Tibial artery (tissue), 4 donors: ENCODE measurements around the gene C11orf71.

ENCODE experiments used
- DNase-seq, 2 donors: peaks; one replicate each; pipeline ENCODE4 v3.0.0-alpha.2; 2019
- H3K27ac ChIP-seq, 2 donors: fragments of 200-600 bp; sonication (generic) in 1 of 2; 1 replicate in 1 of 2; 2 replicates in 1 of 2; pipeline ENCODE4 v1.5.1; 2018 to 2019; ENCODE audit warnings: mild to moderate bottlenecking in 1 of 2
- H3K27me3 ChIP-seq, 2 donors: fragments of 200-600 bp; sonication (generic) in 1 of 2; one replicate each; pipeline versions ENCODE4 v1.5.1 to v1.6.0; 2016 to 2019
- H3K36me3 ChIP-seq, 3 donors: fragments of 200-600 bp; sonication (generic) in 2 of 3; one replicate each; pipeline ENCODE4 v1.5.1; 2016 to 2019; ENCODE audit warnings: mild to moderate bottlenecking in 2 of 3
- H3K4me1 ChIP-seq, 4 donors: fragments of 200-600 bp; sonication (generic) in 2 of 4; 1 replicate in 3 of 4; 2 replicates in 1 of 4; pipeline ENCODE4 v1.5.1; 2016 to 2019
- H3K4me3 ChIP-seq, 2 donors: fragments of 200-600 bp; sonication (generic) in 1 of 2; 1 replicate in 1 of 2; 2 replicates in 1 of 2; pipeline ENCODE4 v1.5.1; 2018 to 2019; ENCODE audit warnings: mild to moderate bottlenecking in 2 of 2
- H3K9me3 ChIP-seq, 3 donors: fragments of 200-600 bp; sonication (generic) in 1 of 3; one replicate each; pipeline ENCODE4 v1.5.1; 2016 to 2019
- CTCF ChIP-seq, 2 experiments: fragments of 200-600 bp in 1 of 2; fragments of 450-650 bp in 1 of 2; IDR thresholded peaks; one replicate each; pipeline ENCODE4 v1.5.1; 2017 to 2019; ENCODE audit warnings: antibody characterized with exemption in 2 of 2, mild to moderate bottlenecking in 1 of 2, moderate library complexity in 1 of 2
- intact Hi-C: fragments of 100-400 bp; cut with DNase I; formaldehyde crosslinking; loops from one replicate; pipeline ENCODE4 v1.15.0; 2023; ENCODE audit warnings: low total_unique reads

Gene C11orf71

GRCh38 chr11:114398303-114398920 lies 1.9 kb downstream of the C11orf71 start:
- no peaks in the 10 kb centered on the region for H3K36me3 ChIP-seq
- intact Hi-C loops: no loop called here
- no peak overlapping the region for H3K4me3 ChIP-seq
- H3K27me3 ChIP-seq: no peaks in the 10 kb centered on the region
- H3K4me1 ChIP-seq: peaks cover 0 to 32% (median 12%) of the 10 kb centered on the region in 4 donors
- DNase-seq: no peak
- TF ChIP-seq CTCF (IDR thresholded peaks at IDR 0.05): no peak
- no peaks in the 10 kb centered on the region for H3K9me3 ChIP-seq
- peak overlapping the region in 1 of 2 donors; percentile 98 for H3K27ac ChIP-seq

GRCh38 chr11:114397349-114397982 lies 2.8 kb downstream of the C11orf71 start:
- H3K27ac ChIP-seq: no peak overlapping the region
- TF ChIP-seq CTCF (IDR thresholded peaks at IDR 0.05): no peak
- H3K4me1 ChIP-seq: peaks cover 0 to 22% (median 8%) of the 10 kb centered on the region in 4 donors
- no peaks in the 10 kb centered on the region for H3K27me3 ChIP-seq
- H3K9me3 ChIP-seq: no peaks in the 10 kb centered on the region
- no peak for DNase-seq
- no peaks in the 10 kb centered on the region for H3K36me3 ChIP-seq
- no peak overlapping the region for H3K4me3 ChIP-seq
- intact Hi-C loops: no loop called here

- no peak for DNase-seq
- intact Hi-C loops: no loop called here
- Histone ChIP-seq H3K9me3 (no peaks in the 10 kb centered on the region), H3K27ac (no peak overlapping the region), H3K36me3 (no peaks in the 10 kb centered on the region), H3K4me3 (no peak overlapping the region), H3K4me1 (peaks cover 0 to 18% (median 7%) of the 10 kb centered on the region in 4 donors), H3K27me3 (no peaks in the 10 kb centered on the region)
- no peak for TF ChIP-seq CTCF (IDR thresholded peaks at IDR 0.05)
Measured at GRCh38 chr11:114396916-114397315, 3.4 kb downstream of the C11orf71 start.

GRCh38 chr11:114395736-114396135 lies 4.6 kb downstream of the C11orf71 start:
- intact Hi-C loops: no loop called here
- H3K4me3 ChIP-seq: no peak overlapping the region
- H3K36me3 ChIP-seq: no peaks in the 10 kb centered on the region
- H3K27ac ChIP-seq: no peak overlapping the region
- DNase-seq: no peak
- TF ChIP-seq CTCF (IDR thresholded peaks at IDR 0.05): no peak
- H3K9me3 ChIP-seq: no peaks in the 10 kb centered on the region
- H3K27me3 ChIP-seq: no peaks in the 10 kb centered on the region
- H3K4me1 ChIP-seq: peaks cover 0 to 13% (median 7%) of the 10 kb centered on the region in 4 donors

GRCh38 chr11:114392735-114393667 lies 7.3 kb downstream of the C11orf71 start:
- H3K27ac ChIP-seq: no peak overlapping the region
- TF ChIP-seq CTCF (IDR thresholded peaks at IDR 0.05): no peak
- intact Hi-C loops: no loop called here
- no peaks in the 10 kb centered on the region for H3K27me3 ChIP-seq
- no peak overlapping the region for H3K4me3 ChIP-seq
- DNase-seq: no peak
- H3K9me3 ChIP-seq: no peaks in the 10 kb centered on the region
- H3K4me1 ChIP-seq: no peaks in the 10 kb centered on the region
- H3K36me3 ChIP-seq: no peaks in the 10 kb centered on the region
